Mucosa of gallbladder (tissue), 1 donor: ENCODE data around the gene SPA17. TPM values are rescaled to one million over a fixed set of nuclear protein-coding genes. Genes with fewer than 3 reads are reported as not detected.

Experiments
- DNase-seq: peaks from one replicate; pipeline ENCODE4 v3.0.0-alpha.2; 2020; ENCODE audit warnings: low spot score
- total RNA-seq: library from RNA; stranded (reverse); gene quantifications from one replicate; pipeline ENCODE4 v1.2.1, GENCODE V29; 2021
- donor health status: DM: no; HTN: no; CAD: no.

Gene SPA17
- total RNA-seq = 6.4 TPM

DNA sequence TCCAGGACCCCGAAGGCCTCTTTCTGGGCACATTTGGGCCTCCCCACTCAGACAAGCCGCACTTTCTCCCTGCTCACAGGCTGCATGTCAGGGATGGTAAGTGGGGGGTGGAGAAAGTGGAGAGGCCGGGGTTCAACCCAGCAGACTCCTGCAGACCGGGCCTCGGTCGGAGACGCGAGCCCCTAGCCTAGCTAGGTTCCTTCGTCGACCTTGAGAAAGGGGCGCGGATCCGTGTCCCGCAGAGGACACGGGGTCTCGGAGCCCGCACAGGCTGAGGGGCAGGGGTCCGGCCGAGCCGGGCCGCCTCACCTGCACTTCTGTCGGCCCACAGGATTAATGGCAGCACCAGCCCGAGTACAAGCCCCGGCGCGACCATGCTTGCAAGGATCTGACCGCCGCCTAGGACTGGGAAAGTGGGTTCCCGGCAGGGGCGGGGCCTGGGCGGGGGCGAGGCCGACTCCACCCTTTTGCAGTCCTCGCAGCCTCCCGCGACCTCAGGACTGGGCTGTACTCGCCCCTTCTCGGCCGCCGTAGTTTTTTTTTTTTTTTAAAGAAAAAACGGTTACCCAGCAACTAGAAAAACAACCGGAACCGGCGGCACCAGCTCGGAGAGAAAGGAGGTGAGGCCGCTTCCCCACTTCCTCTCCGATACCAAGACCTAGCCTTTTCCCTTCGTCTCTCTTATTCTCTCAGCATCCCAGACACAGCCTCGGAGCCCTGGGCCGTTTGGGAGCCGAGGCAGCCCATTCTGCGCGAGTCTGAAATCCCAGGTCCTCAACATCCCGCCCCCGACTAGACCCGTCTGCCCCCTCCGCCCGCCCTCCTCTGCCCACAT is at the start of gene SPA17, which contains the start of gene SIAE:
Gene SPA17, plus strand, starts transcription at position 572 of the 835 bp plus-strand sequence. CDS start 1,361 bp downstream, outside the sequence.
Gene SIAE, minus strand, starts transcription at position 407 of the 835 bp plus-strand sequence. Its CDS starts 31 bp downstream, at position 376.
- peak; percentile 90 for DNase-seq

DNA sequence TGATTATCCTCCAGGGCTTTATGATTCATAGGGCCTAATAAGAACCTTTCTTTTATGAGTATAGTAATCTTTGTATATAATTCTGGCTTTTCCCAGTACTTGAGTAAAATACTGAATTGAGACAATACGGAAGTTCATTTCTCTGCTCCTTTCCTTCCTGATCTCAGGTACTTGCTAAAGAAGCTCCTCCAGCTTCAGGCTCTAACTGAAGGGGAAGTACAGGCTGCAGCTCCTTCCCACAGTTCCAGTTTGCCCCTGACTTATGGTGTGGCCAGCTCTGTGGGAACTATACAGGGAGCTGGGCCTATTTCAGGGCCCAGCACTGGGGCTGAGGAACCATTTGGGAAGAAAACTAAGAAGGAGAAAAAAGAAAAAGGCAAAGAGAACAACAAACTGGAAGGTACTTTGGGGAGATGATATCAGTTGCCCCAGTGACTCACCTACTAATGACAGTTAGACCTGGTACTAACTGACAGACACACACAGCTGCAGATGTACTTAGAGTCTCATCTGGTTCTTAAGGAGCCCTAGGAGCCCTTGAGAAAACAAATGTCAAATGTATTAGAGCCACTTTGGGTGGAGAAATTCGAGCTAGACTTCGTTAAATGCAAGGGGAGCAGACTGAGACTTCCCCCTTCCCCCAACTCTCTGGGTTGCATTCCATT is 48.1 kb upstream of the SPA17 start:
- no peak for DNase-seq

DNA sequence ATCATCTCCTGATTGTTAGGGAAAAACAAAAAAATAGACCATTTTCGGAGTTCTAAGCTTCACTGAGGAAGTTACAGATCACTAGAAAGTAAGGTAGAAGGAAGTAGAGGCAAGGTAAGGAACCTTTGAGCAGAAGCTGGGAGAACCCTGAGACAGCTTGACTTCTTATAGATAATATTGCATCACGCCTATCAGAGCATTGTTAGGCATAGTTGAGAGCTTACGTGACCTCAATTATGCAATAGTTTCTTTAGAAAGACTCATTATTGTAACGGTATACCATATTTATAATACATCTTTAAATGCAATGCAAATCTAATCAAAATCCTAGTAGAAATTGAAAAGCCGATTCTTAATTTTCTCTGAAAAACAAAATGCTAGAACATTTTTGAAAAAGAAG is 46.2 kb upstream of the SPA17 start:
- DNase-seq = no peak

DNA sequence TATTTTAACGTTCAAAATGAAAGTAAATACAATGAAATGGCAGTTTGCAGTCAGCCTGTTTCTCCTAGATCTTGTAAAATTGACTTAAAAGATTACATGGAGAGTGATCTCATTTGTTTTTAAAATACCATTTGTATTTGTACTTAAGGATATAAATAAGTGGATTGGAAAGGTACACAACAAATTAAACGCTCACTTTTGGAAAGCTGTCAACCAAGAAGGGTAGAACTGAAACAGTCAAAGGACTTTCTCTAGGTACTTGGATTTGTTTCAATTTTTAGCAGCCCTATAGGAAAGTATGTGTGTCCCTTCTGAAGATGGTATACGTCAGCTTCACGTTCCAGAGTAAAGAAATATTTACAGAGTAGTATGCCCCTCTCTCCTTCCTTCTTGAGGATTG is 43.7 kb upstream of the SPA17 start:
- DNase-seq = no peak

DNA sequence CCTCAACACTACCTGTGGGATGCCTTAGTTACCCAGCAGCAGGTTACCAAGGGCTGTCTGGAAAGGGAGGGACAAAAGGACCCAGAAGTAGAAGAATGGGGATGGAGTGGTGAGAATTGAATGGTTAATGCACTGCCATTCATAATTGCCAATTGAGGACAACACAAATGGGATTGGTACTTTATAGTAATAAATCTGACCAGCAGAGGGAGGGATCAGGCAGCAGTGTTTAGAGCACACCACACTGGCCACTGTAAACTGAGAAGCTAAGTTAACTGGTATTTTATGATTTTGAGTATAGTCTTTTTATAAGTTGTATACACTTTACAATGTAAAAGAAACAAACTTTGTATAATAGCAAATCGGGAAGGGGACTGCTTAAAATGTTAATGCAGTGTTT is 40.3 kb upstream of the SPA17 start:
- DNase-seq = no peak

DNA sequence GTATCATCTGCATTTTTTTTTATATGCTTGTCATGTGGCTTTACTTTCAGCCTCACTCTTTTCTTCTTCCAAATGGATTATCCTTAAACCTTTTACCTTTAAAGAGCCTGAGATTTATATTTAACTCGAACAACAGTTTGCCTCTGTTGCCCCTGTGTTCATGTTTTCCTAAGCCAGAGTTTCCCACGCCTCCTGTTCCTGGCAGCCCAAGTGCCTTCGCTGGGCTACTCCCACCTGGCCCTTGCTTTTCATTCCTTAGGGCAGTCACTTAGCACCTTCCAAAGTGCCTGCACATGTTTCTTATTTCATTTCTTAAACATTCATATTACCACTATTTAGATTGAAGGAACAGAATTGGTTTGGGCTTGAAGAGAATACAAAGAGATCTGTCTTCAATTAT is 37.8 kb upstream of the SPA17 start:
- no peak for DNase-seq

DNA sequence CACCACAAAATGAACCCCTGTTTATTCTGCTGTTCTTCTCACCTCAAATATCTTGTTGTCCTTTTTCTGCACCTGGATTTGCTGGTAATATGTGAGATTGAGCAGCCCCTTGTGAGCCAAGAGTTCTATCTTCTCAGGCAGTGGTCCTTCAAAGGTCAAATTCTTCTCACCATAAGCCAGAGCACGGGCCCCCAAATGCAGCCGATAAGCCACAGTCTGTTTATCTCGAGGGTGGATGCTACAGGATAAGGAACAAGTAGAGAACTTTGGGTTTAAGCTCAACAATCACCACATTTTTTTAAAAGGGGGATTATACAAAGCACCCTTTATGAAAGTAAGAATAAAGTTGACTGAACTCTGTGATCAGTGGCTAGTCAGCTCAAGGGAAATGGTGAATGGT is 35.2 kb upstream of the SPA17 start:
- DNase-seq = no peak

DNA sequence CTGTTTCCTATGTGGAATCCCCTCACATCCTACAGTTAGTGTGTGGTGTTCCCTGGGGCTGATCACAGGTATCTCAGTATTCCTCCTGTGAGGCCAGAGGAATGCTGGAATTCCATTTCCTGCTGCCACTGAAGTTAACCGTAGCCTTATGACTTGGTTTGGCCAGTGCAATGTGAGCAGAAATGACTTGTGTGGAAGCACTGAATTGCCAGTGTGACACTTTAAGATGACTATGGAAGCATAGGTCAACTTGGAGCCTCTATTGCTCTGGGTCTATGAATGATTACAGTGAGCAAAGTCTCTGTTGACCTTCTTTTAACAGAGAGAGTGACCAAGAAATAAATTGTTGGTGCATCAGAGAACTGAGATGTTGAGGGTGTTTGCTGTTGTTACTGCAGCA is 34.5 kb upstream of the SPA17 start:
- no peak for DNase-seq

DNA sequence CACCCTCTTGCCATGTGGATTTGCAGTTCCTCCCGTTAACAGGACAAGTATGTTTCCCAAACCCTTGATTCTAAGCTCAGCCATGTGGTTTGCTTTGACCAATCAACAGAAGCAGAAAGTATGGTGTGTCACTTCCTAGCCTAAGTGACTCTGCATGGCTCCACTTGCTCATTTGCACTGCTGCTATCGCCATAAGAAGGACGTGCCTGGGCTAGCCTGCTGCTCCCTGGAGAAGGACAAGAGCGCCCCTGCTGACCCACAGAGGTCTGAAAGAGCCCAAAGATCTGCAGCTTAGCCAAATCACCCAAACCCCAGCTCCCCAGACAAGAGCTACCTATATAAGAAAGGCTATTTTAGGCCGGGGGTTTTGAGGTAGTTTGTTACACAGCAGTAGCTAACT is 33.0 kb upstream of the SPA17 start:
- DNase-seq = no peak

DNA sequence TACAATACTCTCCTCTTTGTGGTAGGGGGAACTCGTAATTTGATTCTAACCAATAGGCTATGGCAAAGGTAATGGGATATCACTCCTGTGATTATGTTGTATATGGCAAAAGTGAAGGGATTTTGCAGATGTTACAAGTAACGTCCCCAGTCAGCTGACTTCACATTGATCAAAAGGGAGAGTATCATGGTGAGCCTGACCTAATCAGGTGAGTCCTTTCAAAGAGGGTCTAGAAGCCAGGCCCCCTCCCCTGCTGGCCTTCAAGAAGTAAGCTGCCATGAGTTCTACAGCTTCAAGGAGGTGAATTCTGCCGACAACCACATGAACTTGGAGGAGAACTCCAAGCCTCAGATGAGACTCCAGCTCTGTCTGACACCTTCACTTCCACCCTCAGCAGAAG is 31.1 kb upstream of the SPA17 start:
- no peak for DNase-seq

DNA sequence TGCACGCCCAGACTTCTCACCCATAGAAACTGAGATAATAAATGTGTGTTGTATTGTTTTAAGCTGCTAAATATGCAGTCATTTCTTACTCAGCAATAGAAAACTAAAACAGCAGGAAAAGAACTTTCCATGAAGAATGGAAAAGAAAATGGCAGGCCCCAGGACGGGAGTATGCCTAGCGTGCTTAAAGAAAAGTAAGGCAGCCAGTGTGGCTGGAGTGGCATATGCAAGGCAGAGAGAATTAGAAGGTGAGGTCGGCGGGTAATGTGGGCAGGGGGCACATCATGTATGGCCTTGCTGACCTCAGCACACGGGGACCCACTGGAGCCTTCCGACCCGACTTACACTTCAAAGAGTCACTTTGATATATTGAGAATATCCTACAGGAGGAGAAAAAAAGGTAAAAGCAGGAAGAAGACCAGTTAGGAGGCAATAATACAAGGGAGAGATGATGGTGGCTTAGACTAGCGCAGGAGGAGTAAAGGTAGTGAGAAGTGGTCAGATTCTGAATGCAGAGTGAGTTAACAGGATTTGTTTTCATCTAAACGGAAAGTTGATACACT is 30.6 kb upstream of the SPA17 start:
- no peak for DNase-seq

DNA sequence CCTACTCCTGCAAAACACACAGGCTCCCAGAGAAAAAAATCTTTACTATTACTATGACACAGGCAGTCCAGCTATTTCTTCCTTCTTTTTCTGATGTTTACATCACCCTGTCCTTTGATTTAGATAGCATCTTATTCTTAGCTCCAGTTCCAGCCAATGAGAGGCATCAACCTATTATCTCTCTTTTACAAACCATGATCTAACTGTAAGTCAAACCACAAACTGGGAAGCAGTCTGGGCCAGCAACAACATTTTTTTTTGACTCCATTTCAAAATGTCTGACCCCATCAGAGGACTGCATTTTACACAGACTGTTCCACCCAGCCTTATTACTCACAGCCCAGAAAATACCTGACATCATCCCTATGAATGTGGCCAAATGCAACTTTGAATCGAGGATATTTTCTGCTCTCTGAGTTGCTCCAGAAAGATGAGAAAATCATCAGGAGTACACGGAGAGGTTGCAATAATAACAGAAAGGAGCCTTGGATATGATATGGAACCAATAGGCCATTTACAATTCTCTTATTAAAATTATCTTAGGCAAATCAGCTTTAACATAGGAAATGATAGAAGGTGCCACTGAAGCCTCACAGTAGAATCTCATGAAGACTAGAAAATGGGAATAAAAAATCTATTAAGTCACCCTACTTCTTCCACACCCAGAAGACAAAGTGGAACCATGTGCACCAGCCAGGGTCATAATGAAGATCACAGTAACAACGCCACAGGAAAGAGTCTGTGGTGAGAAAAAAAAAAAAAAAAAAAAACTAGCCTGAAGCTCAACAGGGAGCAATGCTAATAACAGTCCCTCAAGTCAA is 29.9 kb upstream of the SPA17 start:
- no peak for DNase-seq

DNA sequence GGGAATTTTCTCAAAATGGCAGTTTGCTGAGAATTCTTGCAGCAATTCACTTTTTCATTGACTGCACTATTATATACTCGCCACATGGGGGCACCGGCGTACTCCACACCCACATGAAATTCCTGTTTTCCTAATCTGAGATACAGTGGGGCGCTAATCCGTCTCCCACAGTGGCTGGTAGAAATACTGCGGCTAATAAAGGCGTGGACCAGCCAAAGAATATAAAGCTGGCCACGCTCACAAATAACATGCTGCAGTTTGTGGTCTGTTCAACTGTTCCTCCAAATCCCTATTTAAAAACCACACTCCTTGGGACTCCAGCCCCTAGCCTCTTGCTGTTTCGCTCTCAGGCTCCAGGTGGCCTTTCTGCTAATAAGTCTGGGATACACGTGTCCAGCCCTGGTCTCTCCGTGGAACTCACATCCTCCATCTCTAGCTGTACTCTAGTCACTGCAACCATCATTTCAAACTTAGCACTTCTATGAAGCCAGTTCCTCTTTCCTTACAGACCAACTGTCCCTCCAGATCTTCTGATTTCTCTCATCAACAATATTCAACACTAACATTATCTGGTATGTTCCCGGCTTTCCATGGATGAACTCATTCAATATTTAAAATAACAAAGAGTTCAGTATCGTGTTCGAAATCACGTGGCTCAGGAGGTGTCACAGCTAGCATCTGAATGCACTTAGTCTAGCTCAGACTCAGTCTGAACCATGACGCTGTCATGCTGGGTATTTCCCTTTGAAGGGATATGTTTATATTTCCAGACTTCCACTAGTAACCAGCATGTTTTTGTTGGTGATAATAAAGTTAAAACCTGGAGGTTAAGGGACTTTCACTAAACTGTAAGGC is 29.1 kb upstream of the SPA17 start:
- peak; percentile 44 for DNase-seq

DNA sequence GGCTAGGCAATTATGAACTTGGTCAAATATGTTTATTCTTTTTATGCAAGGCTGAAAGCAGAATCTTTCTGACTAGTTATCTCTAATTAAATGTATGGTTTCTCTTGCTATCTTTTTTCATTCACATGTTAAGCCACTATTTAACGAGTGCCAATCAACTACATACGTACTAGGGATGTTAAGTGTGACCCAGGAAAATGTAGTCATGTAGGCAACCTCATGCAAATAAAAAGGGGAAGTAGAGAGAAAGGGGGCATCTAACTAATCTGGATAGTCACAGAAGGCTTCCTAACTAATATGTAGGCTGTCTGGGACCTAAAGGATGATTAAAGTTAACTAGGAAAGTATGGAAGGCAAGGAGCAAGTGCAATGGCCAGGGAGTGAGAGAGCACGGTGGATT is 27.6 kb upstream of the SPA17 start:
- no peak for DNase-seq

DNA sequence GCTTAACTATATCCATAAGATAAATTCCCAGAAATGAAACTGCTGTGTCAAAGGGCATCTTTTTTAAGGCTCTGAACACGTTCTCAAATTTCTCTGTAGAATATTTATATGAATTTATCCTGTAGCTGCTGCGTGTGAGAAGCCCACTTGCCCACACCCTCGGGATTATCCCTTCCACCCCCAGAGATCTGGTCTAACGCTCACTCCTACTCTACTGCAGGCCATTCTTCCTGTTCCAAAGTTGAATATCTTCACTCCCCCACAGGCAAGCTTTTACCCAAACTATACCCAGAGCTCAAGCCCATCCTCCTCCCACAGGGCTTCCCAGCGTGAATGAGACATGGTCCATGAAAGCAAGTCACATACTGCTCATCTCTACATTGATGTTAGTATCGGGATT is 25.1 kb upstream of the SPA17 start:
- no peak for DNase-seq

DNA sequence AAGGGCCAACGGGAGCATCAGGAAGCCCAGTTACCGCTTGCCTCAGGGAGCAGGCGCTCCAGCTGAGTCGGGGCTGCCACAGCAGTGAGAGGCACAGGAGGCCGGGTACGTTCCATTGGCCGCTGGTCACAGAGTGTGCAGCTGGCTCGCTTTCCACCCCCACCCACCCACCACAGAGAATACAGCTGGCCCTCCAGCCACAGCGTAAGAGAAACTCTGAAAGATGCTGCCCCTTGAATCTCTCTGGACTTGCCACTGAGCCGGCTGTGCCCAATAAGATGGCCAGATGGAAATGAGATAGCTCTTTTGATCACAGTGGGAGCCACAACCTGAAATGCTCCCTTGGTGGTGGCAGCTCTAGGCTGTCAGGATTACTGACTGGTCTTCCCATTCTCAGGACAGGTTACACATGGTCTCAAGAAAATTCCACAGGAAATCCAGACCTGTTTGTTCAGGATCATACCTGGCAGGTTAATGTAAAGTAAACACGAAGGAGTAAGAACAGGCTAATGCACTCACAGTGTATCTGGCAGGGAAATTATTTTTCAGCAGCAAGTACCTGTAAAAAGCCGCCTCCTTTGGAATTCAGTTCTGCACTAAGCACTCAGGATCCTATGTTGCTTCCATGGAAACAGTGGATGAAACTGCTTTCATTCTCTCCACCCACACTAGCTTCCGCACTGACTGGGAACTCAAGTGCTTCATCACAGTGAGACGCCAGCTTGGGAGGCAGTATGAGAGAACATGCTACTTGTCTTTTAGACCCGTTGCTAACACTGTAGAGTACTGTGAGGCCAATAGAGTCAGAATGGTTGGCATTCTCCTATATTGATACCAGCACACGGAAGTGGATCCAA is 16.7 kb upstream of the SPA17 start:
- DNase-seq = no peak

DNA sequence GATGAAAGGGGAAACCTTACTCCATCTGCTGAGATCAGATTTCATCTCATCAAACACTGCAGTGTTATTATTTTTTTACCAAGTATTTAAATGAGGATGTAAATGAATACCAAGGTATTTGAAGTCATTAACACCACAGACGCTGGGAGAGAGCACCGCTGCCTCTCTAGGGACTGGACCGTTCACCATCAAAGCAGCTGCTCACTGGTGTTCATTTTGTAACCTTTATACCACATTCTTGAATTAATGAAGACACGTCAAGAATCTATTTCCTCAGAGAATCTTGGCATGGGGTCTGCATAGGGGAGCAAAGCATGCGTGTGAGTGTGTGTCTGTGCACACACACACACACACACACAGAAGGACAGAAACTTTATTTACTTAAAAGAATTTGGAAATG is 15.8 kb upstream of the SPA17 start:
- no peak for DNase-seq

DNA sequence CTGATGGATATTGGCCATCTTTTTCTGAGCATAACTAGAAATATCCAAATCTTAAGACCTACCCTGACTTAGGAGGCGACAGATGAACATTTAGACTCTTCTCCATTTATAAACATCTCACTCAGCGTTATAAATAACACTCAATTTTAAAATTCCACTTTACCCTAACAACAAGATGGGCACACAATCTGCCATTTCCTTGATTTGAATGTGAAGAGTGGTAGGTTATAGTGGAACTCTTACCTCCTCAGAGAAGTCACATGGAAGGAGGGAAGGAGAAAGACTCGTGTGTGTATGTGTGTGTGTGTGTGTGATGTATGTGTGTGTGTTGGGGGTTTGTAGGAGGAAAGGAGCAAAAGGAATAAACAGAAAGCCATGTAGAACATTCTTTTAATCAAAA is 15.2 kb upstream of the SPA17 start:
- no peak for DNase-seq

DNA sequence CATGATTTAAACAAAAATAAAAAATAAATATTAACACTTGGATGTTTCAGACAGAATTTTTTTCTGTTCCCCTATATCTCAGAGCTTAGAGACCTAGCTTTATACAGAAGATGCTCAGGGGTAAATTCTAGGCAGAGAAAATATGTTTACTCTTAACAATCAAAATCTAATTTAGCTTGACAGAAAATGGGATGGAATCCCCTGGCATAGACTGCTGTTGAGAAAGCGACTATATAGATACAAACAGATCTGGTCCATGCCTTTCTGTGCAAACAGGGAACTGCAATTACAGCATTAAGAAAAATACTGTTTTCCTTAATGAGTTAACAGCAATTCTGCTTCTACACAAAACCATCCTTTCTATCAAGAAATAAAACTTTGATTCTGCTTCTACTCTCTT is 14.7 kb upstream of the SPA17 start:
- DNase-seq = no peak

DNA sequence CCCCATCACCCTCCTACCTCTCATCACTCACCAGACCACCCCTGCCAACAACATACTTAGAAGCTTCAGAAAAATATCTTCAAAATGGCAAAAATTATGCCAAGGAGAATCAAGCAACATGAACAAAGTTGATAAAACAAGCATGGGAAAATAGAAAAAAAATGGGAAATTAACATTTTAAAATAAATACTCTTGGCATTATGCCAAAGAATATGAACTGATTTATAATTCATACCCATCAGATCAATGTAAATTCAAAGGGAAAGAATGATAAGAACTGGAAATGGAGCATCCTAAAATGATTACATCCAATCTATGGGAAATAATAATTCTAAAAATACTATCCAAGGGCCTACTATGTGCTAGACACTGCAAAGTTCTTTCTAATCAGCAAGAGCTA is 12.2 kb upstream of the SPA17 start:
- DNase-seq = no peak
